22Rv1 (cell line): ENCODE measurements around the gene SNHG17.

Source experiments
- ZFX ChIP-seq: fragments of 450-650 bp; IDR thresholded peaks from 2 replicates; pipeline ENCODE4 v1.6.1; 2017; ENCODE audit warnings: antibody characterized with exemption, borderline replicate concordance
- TF ChIP-seq, protein P1 (sequence below): fragments of 450-650 bp; IDR thresholded peaks from 2 replicates; pipeline ENCODE4 v1.5.1; 2017; ENCODE audit warnings: mild to moderate bottlenecking

DNA sequence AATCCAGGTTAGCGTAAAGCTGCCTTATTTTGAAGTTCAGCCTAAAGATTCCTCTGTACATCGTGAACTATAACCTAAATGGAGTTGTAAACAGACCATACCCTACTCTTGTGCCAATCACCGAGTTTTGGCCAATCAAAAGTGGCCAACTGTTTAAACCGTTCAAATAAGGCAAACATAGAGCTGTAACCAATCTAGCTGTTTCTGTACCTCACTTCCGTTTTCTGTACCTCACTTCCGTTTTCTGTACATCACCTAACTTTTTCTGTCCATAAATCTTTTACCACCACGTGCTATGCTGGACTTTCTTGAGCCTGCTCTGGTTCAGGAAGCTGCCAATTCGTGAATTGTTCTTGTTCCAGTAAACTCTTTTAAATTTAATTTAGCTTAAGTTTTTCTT, 49.1 kb downstream of the SNHG17 start:
- TF ChIP-seq, protein P1, sequence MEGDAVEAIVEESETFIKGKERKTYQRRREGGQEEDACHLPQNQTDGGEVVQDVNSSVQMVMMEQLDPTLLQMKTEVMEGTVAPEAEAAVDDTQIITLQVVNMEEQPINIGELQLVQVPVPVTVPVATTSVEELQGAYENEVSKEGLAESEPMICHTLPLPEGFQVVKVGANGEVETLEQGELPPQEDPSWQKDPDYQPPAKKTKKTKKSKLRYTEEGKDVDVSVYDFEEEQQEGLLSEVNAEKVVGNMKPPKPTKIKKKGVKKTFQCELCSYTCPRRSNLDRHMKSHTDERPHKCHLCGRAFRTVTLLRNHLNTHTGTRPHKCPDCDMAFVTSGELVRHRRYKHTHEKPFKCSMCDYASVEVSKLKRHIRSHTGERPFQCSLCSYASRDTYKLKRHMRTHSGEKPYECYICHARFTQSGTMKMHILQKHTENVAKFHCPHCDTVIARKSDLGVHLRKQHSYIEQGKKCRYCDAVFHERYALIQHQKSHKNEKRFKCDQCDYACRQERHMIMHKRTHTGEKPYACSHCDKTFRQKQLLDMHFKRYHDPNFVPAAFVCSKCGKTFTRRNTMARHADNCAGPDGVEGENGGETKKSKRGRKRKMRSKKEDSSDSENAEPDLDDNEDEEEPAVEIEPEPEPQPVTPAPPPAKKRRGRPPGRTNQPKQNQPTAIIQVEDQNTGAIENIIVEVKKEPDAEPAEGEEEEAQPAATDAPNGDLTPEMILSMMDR, result no peak
- no peak for TF ChIP-seq ZFX
